T47D (cell line): ENCODE results near the gene CATSPERZ.

Experiments
- DNase-seq, 2 experiments: peaks; one replicate each; pipeline versions ENCODE4 v3.0.0 to v3.0.0-alpha.2; 2011 to 2012; ENCODE audit warnings: low read depth in 1 of 2, low spot score in 1 of 2
- JUND ChIP-seq: IDR thresholded peaks from 2 replicates; pipeline ENCODE4 v1.6.1; 2012; ENCODE audit warnings: low read depth
- in situ Hi-C: cut with HindIII; loops from 2 replicates; pipeline ENCODE4 v1.10.0; 2016; ENCODE audit warnings: low sequenced_read_pairs, low pct_unique_long_range_greater_than_20kb

Gene CATSPERZ

GRCh38 chr11:64352099-64352994, 52.2 kb downstream of the CATSPERZ start:
- TF ChIP-seq JUND, result no peak
- in situ Hi-C loops, result no loop called here
- DNase-seq, result no peak

GRCh38 chr11:64352995-64353714, 53.0 kb downstream of the CATSPERZ start:
- no peak for DNase-seq
- TF ChIP-seq JUND, result no peak
- in situ Hi-C loops, result no loop called here

- in situ Hi-C loops, result no loop called here
- TF ChIP-seq JUND, result no peak
- no peak for DNase-seq
These were observed 53.8 kb downstream of the CATSPERZ start for GRCh38 chr11:64353715-64354506.
